B cell (primary cell): ENCODE measurements around the gene BMP2K. TPM values are rescaled to one million over a fixed set of nuclear protein-coding genes. Genes with fewer than 3 reads are reported as not detected.
A peak's percentile ranks its signal among the peaks of the same experiment; 100 is the strongest.

Experiments
- ATAC-seq: fragments of 200-7000 bp; cut with Tn5 transposase; one replicate; pipeline ENCODE4 v1.10.0; 2021; ENCODE audit warnings: low read depth, mild to moderate bottlenecking, moderate number of reproducible peaks, moderate library complexity
- CTCF ChIA-PET: fragments of 350-600 bp; sonication (Branson Sonifier 250); formaldehyde crosslinking; loops from one replicate; lab custom pipeline; 2021; ENCODE audit warnings: antibody characterized with exemption, inconsistent platforms; lab: Charles Lee
- POLR2A ChIA-PET: fragments of 350-600 bp; sonication (Branson Sonifier 250); formaldehyde crosslinking; loops from one replicate; lab custom pipeline; 2021; ENCODE audit warnings: antibody characterized with exemption; lab: Charles Lee
- DNase-seq: peaks from one replicate; pipeline ENCODE4 v3.0.0; 2013
- H2AFZ ChIP-seq: 2 replicates; pipeline ENCODE4 v1.6.1; 2012; ENCODE audit warnings: mild to moderate bottlenecking, low read depth, low read length; ENCODE audit not compliant: insufficient read depth, poor library complexity, severe bottlenecking
- H3K27ac ChIP-seq, 2 donors: 1 replicate in 1 of 2; 2 replicates in 1 of 2; pipeline ENCODE4 v1.5.1; 2012 to 2013; ENCODE audit warnings: low read length in 2 of 2, mild to moderate bottlenecking in 2 of 2, moderate library complexity in 1 of 2
- H3K27me3 ChIP-seq, 4 experiments: fragments of 200-600 bp in 1 of 4; sonication (generic) in 1 of 4; replicated peaks in 1 of 4; 1 replicate in 2 of 4; 2 replicates in 2 of 4; pipeline versions ENCODE4 v1.6.1 to v1.7.0; 2013 to 2016; ENCODE audit warnings: low read length in 3 of 4, mild to moderate bottlenecking in 2 of 4, mixed read lengths in 1 of 4, moderate library complexity in 1 of 4; ENCODE audit not compliant: insufficient read depth in 4 of 4, control insufficient read depth in 3 of 4; ENCODE audit errors: control extremely low read depth in 1 of 4
- H3K36me3 ChIP-seq, 2 experiments: replicated peaks in 1 of 2; 1 replicate in 1 of 2; 2 replicates in 1 of 2; pipeline versions ENCODE4 v1.6.1 to v1.7.1; 2013; ENCODE audit warnings: low read length in 1 of 2; ENCODE audit not compliant: insufficient read depth in 2 of 2, control insufficient read depth in 1 of 2; ENCODE audit errors: control extremely low read depth in 1 of 2, extremely low read depth in 1 of 2
- H3K4me1 ChIP-seq, 2 donors: fragments of 200-600 bp in 1 of 2; sonication (generic) in 1 of 2; 1 replicate in 1 of 2; 2 replicates in 1 of 2; pipeline versions ENCODE4 v1.5.1 to v1.6.1; 2013 to 2017; ENCODE audit warnings: low read length in 2 of 2; ENCODE audit not compliant: control insufficient read depth in 2 of 2, insufficient read depth in 2 of 2
- H3K4me2 ChIP-seq: replicated peaks from 2 replicates; pipeline ENCODE3; 2012; ENCODE audit warnings: mild to moderate bottlenecking, low read depth, low read length; ENCODE audit not compliant: poor library complexity, severe bottlenecking
- H3K4me3 ChIP-seq, 5 experiments: fragments of 200-600 bp in 1 of 5; sonication (generic) in 1 of 5; 1 replicate in 3 of 5; 2 replicates in 2 of 5; pipeline versions ENCODE4 v1.5.1 to v1.7.0; 2011 to 2016; ENCODE audit warnings: low read length in 4 of 5, mild to moderate bottlenecking in 4 of 5, low read depth in 2 of 5, control low read depth in 1 of 5, moderate library complexity in 1 of 5; ENCODE audit not compliant: insufficient read depth in 1 of 5; ENCODE audit errors: control extremely low read depth in 1 of 5, extremely low read depth in 1 of 5
- H3K79me2 ChIP-seq: fragments of 200-600 bp; sonication (generic); one replicate; pipeline ENCODE4 v1.6.0; 2016; ENCODE audit warnings: low read length; ENCODE audit not compliant: control insufficient read depth, insufficient read depth
- H3K9ac ChIP-seq: fragments of 200-600 bp; sonication (generic); 2 replicates; pipeline ENCODE4 v1.6.1; 2017; ENCODE audit warnings: mild to moderate bottlenecking, low read length, moderate library complexity
- H3K9me3 ChIP-seq, 3 donors: one replicate each; pipeline versions ENCODE4 v1.6.1 to v1.7.1; 2013; ENCODE audit warnings: low read length in 2 of 3; ENCODE audit not compliant: control insufficient read depth in 2 of 3, insufficient read depth in 1 of 3; ENCODE audit errors: control extremely low read depth in 1 of 3
- H4K20me1 ChIP-seq: 2 replicates; pipeline ENCODE4 v1.6.0; 2012; ENCODE audit warnings: mild to moderate bottlenecking, low read length; ENCODE audit not compliant: insufficient read depth, control insufficient read depth, poor library complexity, severe bottlenecking
- H3K27ac Mint-ChIP-seq: one replicate; pipeline ENCODE4 v1.8.0; 2021; ENCODE audit warnings: mixed read lengths
- H3K27me3 Mint-ChIP-seq: one replicate; pipeline ENCODE4 v1.8.0; 2021; ENCODE audit warnings: mixed read lengths
- H3K4me1 Mint-ChIP-seq: one replicate; pipeline ENCODE4 v1.8.0; 2021; ENCODE audit warnings: mixed read lengths
- H3K4me3 Mint-ChIP-seq: one replicate; pipeline ENCODE4 v1.8.0; 2021; ENCODE audit warnings: mixed read lengths
- H3K9me3 Mint-ChIP-seq: one replicate; pipeline ENCODE4 v1.8.0; 2022; ENCODE audit warnings: mixed read lengths; ENCODE audit not compliant: insufficient read depth
- EZH2 ChIP-seq: IDR thresholded peaks from 2 replicates; pipeline ENCODE4 v1.6.1; 2012; ENCODE audit warnings: borderline replicate concordance, low read depth, mild to moderate bottlenecking, moderate library complexity, low read length; ENCODE audit not compliant: insufficient read depth, poor library complexity, severe bottlenecking
- WGBS: methylation state at CpG from one replicate; pipeline ENCODE4 v1.1.5; 2013; ENCODE audit warnings: missing lambda C conversion rate; ENCODE audit not compliant: insufficient coverage; 5-methylcytosine and 5-hydroxymethylcytosine counted together
- intact Hi-C: fragments of 100-400 bp; cut with micrococcal nuclease; formaldehyde crosslinking; loops from one replicate; pipeline ENCODE4 v1.10.0; 2022
- polyA minus RNA-seq: library from RNA; depleted of rRNA, polyadenylated mRNA; stranded (reverse); fragments of >200 nt; gene quantifications from 2 replicates; pipeline ENCODE4 v1.2.3, GENCODE V29; 2012
- polyA plus RNA-seq: library from polyadenylated mRNA; depleted of rRNA; stranded (reverse); fragments of >200 nt; gene quantifications from 2 replicates; pipeline ENCODE4 v1.2.3, GENCODE V29; 2012
- total RNA-seq, 2 donors: library from RNA; stranded (reverse); fragments of 120-200 nt in 1 of 2; gene quantifications; 1 replicate in 1 of 2; 2 replicates in 1 of 2; pipeline versions ENCODE4 v1.2.3 to v1.2.4, GENCODE V29; 2013 to 2022
- TF ChIP-seq, protein P1 (sequence below): fragments of 200-600 bp; IDR thresholded peaks from one replicate; pipeline ENCODE4 v1.8.0; 2022; ENCODE audit warnings: antibody characterized with exemption, mild to moderate bottlenecking

Gene BMP2K
- total RNA-seq (117 and 119 TPM in 2 replicates), polyA plus RNA-seq (53.3 and 59.1 TPM in 2 replicates), polyA minus RNA-seq (123 and 124 TPM in 2 replicates)
- 93.8 TPM for total RNA-seq (2013)

DNA sequence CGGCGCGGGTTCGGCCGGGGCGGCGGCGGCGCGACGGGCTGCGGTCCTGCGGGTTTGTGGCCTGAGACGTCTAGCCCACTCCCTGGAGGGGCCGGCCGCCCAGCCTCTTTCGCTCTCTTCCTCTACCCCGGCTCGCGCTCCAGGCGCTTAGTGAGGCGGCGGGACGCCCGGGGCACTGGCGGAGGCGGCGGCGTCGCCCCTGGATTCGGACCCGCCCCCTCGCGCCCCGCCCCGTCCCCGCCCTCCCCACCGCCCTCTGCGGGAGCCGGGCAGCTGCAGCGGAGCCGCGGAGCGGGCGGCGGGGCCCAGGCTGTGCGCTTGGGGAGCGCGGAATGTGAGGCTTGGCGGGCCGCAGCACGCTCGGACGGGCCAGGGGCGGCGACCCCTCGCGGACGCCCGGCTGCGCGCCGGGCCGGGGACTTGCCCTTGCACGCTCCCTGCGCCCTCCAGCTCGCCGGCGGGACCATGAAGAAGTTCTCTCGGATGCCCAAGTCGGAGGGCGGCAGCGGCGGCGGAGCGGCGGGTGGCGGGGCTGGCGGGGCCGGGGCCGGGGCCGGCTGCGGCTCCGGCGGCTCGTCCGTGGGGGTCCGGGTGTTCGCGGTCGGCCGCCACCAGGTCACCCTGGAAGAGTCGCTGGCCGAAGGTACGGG, at the start of gene BMP2K:
TSS of gene BMP2K (plus strand) at position 272 of the 650 bp plus-strand sequence. CDS start at position 466, 194 bp downstream.
- peak within 1 kb of the TSS; percentile 98 for H3K27ac Mint-ChIP-seq
- H3K4me1 Mint-ChIP-seq, result peaks cover 21% of the 10 kb centered on the region
- H3K27me3 Mint-ChIP-seq, result no peaks in the 10 kb centered on the region
- Histone ChIP-seq H2AFZ (peak within 1 kb of the TSS; percentile 98), H3K4me1 (peaks cover 37 to 42% of the 10 kb centered on the region in 2 donors), H3K4me2 (peak within 1 kb of the TSS; percentile 94), H4K20me1 (peaks cover 28% of the 10 kb centered on the region), H3K36me3 (peaks cover 0 to 3% of the 10 kb centered on the region in 2 experiments), H3K27me3 (no peaks in the 10 kb centered on the region), H3K79me2 (peaks cover 51% of the 10 kb centered on the region), H3K27ac (peak within 1 kb of the TSS; percentile 98 to 100), H3K9ac (peak within 1 kb of the TSS; percentile 99), H3K9me3 (no peaks in the 10 kb centered on the region), H3K4me3 (peak within 1 kb of the TSS; percentile 79 to 99 (median 99))
- intact Hi-C loops, result loop anchor here (1.0 to 10.0 kb wide), 10 partner anchors 26 to 1701 kb away; partner anchors contain the start of genes CCNI, MRPL1 and PAQR3
- H3K9me3 Mint-ChIP-seq, result no peaks in the 10 kb centered on the region
- peak; percentile 79 for ATAC-seq
- peak; percentile 93 for DNase-seq
- POLR2A ChIA-PET, result interaction anchor here (0.6 to 2.4 kb wide), 8 partner anchors 9 to 163 kb away, joined by 3 to 12 read pairs (median 9); no protein-coding TSS in a partner anchor
- TF ChIP-seq, protein P1, sequence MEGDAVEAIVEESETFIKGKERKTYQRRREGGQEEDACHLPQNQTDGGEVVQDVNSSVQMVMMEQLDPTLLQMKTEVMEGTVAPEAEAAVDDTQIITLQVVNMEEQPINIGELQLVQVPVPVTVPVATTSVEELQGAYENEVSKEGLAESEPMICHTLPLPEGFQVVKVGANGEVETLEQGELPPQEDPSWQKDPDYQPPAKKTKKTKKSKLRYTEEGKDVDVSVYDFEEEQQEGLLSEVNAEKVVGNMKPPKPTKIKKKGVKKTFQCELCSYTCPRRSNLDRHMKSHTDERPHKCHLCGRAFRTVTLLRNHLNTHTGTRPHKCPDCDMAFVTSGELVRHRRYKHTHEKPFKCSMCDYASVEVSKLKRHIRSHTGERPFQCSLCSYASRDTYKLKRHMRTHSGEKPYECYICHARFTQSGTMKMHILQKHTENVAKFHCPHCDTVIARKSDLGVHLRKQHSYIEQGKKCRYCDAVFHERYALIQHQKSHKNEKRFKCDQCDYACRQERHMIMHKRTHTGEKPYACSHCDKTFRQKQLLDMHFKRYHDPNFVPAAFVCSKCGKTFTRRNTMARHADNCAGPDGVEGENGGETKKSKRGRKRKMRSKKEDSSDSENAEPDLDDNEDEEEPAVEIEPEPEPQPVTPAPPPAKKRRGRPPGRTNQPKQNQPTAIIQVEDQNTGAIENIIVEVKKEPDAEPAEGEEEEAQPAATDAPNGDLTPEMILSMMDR, result no peak
- TF ChIP-seq EZH2, result no peak
- H3K4me3 Mint-ChIP-seq, result peak within 1 kb of the TSS; percentile 96
- 1% methylated on average over 88 of the region's 95 CpGs for WGBS
- CTCF ChIA-PET, result interaction anchor here (0.5 to 2.8 kb wide), 12 partner anchors 10 to 168 kb away, joined by 3 to 24 read pairs (median 4); no protein-coding TSS in a partner anchor

DNA sequence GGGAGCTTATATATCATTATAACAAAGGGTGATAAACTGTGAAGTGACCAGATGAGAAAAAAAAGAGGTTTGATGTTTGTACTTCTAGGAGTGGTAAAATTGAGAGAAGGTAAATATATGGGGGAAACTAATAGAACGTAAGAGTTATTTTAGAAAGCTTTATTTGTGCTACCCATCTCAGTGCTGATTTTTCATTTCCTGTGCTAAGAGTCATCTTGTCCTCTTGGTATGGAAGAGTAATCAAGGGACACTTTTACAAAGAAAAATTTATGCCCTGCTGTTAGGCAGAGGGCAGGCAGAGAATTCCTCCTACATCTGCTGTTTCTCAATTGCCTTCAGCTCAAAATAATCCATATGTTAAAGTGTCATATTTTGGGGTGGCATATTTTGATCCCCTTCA, 49.6 kb upstream of the BMP2K start:
- Mint-ChIP-seq H3K4me3 (peak overlapping the region; percentile 4), H3K27me3 (no peaks in the 10 kb centered on the region), H3K4me1 (peaks cover 28% of the 10 kb centered on the region), H3K27ac (peak overlapping the region; percentile 32), H3K9me3 (no peaks in the 10 kb centered on the region)
- Histone ChIP-seq H4K20me1 (no peaks in the 10 kb centered on the region), H3K9me3 (peaks cover 0 to 5% (median 0%) of the 10 kb centered on the region in 3 donors), H3K4me2 (peak overlapping the region; percentile 28), H3K4me3 (no peak overlapping the region), H3K27ac (peak overlapping the region in 1 of 2 donors; percentile 28), H3K9ac (peak overlapping the region; percentile 5), H3K27me3 (no peaks in the 10 kb centered on the region), H2AFZ (peak overlapping the region; percentile 19), H3K36me3 (no peaks in the 10 kb centered on the region), H3K4me1 (peaks cover 28 to 34% of the 10 kb centered on the region in 2 donors), H3K79me2 (no peaks in the 10 kb centered on the region)
- 0% methylated on average over 1 of the region's 1 CpG for WGBS
- ChIA-PET CTCF (interaction anchor here (0.9 to 1.5 kb wide), 4 partner anchors 15 to 82 kb away, joined by 3 to 5 read pairs (median 4); no protein-coding TSS in a partner anchor), POLR2A (no interaction called here)
- no peak for TF ChIP-seq EZH2
- TF ChIP-seq, protein P1, result no peak
- no peak for ATAC-seq
- DNase-seq, result no peak
- intact Hi-C loops, result no loop called here
